CD14-positive monocyte (primary cell): Measurements from ENCODE around the gene KCNB1. TPM values are rescaled to one million over a fixed set of nuclear protein-coding genes. Genes with fewer than 3 reads are reported as not detected.

Source experiments
- DNase-seq, 3 donors: peaks; one replicate each; pipeline ENCODE4 v3.0.0-alpha.2; 2011 to 2022
- H2AFZ ChIP-seq: 2 replicates; pipeline ENCODE4 v1.6.0; 2012; ENCODE audit warnings: mild to moderate bottlenecking, low read depth, low read length, inconsistent platforms; ENCODE audit not compliant: insufficient read depth, poor library complexity, severe bottlenecking
- H3K27ac ChIP-seq, 2 donors: 1 replicate in 1 of 2; 2 replicates in 1 of 2; pipeline ENCODE4 v1.5.1; 2012 to 2013; ENCODE audit warnings: low read length in 2 of 2, control low read depth in 1 of 2, inconsistent platforms in 1 of 2, low read depth in 1 of 2, mild to moderate bottlenecking in 1 of 2
- H3K27me3 ChIP-seq, 2 donors: one replicate each; pipeline versions ENCODE4 v1.6.0 to v1.6.1; 2011 to 2013; ENCODE audit warnings: low read length in 2 of 2; ENCODE audit not compliant: control insufficient read depth in 2 of 2, insufficient read depth in 2 of 2
- H3K36me3 ChIP-seq, 2 donors: replicated peaks in 1 of 2; 1 replicate in 1 of 2; 2 replicates in 1 of 2; pipeline versions ENCODE4 v1.5.1 to v1.6.1; 2012 to 2013; ENCODE audit warnings: low read length in 2 of 2, control low read depth in 1 of 2, inconsistent platforms in 1 of 2, mild to moderate bottlenecking in 1 of 2; ENCODE audit not compliant: insufficient read depth in 2 of 2, control insufficient read depth in 1 of 2
- H3K4me1 ChIP-seq, 2 donors: 1 replicate in 1 of 2; 2 replicates in 1 of 2; pipeline versions ENCODE4 v1.5.1 to v1.6.1; 2012 to 2013; ENCODE audit warnings: low read length in 2 of 2, control low read depth in 1 of 2, inconsistent platforms in 1 of 2, mild to moderate bottlenecking in 1 of 2, moderate library complexity in 1 of 2; ENCODE audit not compliant: insufficient read depth in 2 of 2, control insufficient read depth in 1 of 2
- H3K4me2 ChIP-seq: replicated peaks from 2 replicates; pipeline ENCODE3; 2012; ENCODE audit warnings: low read length, moderate library complexity, mild to moderate bottlenecking; ENCODE audit not compliant: poor library complexity, severe bottlenecking; ENCODE audit errors: extremely low read depth
- H3K4me3 ChIP-seq, 3 experiments: fragments of 200-600 bp in 1 of 3; sonication (generic) in 1 of 3; replicated peaks in 1 of 3; 1 replicate in 2 of 3; 2 replicates in 1 of 3; pipeline ENCODE4 v1.5.1; 2011 to 2013; ENCODE audit warnings: low read length in 3 of 3, mild to moderate bottlenecking in 3 of 3, control low read depth in 2 of 3, low read depth in 2 of 3, inconsistent platforms in 1 of 3, moderate library complexity in 1 of 3
- H3K79me2 ChIP-seq: 2 replicates; pipeline ENCODE4 v1.6.0; 2012; ENCODE audit warnings: mild to moderate bottlenecking, control low read depth, inconsistent platforms, low read length, moderate library complexity; ENCODE audit not compliant: insufficient read depth
- H3K9ac ChIP-seq: 2 replicates; pipeline ENCODE4 v1.6.0; 2017; ENCODE audit warnings: low read length, mild to moderate bottlenecking; ENCODE audit not compliant: insufficient read depth, poor library complexity, severe bottlenecking
- H3K9me3 ChIP-seq, 2 donors: replicated peaks in 1 of 2; 1 replicate in 1 of 2; 2 replicates in 1 of 2; pipeline versions ENCODE4 v1.5.1 to v1.6.1; 2012 to 2013; ENCODE audit warnings: low read length in 2 of 2, control low read depth in 1 of 2; ENCODE audit not compliant: control insufficient read depth in 1 of 2, insufficient read depth in 1 of 2
- H4K20me1 ChIP-seq: 2 replicates; pipeline ENCODE4 v1.6.0; 2012; ENCODE audit warnings: mild to moderate bottlenecking, low read length, control low read depth, moderate library complexity; ENCODE audit not compliant: insufficient read depth
- H3K27ac Mint-ChIP-seq, 7 donors: one replicate each; pipeline ENCODE4 v1.8.0; 2020; ENCODE audit warnings: mild to moderate bottlenecking in 7 of 7, mixed read lengths in 7 of 7, moderate library complexity in 6 of 7, inconsistent platforms in 2 of 7
- H3K27me3 Mint-ChIP-seq, 3 donors: one replicate each; pipeline ENCODE4 v1.8.0; 2021 to 2022; ENCODE audit warnings: low read depth in 3 of 3, mild to moderate bottlenecking in 3 of 3, mixed read lengths in 3 of 3, moderate library complexity in 3 of 3, inconsistent platforms in 1 of 3
- H3K36me3 Mint-ChIP-seq, 2 donors: one replicate each; pipeline ENCODE4 v1.8.0; 2020; ENCODE audit warnings: mixed read lengths in 2 of 2, inconsistent platforms in 1 of 2, mild to moderate bottlenecking in 1 of 2
- H3K4me1 Mint-ChIP-seq: one replicate; pipeline ENCODE4 v1.8.0; 2020; ENCODE audit warnings: mild to moderate bottlenecking, mixed read lengths
- H3K4me3 Mint-ChIP-seq, 2 donors: one replicate each; pipeline ENCODE4 v1.8.0; 2020; ENCODE audit warnings: mild to moderate bottlenecking in 2 of 2, mixed read lengths in 2 of 2, moderate library complexity in 1 of 2
- H3K9me3 Mint-ChIP-seq, 7 donors: one replicate each; pipeline ENCODE4 v1.8.0; 2020 to 2022; ENCODE audit warnings: mixed read lengths in 7 of 7, mild to moderate bottlenecking in 6 of 7, moderate library complexity in 6 of 7, inconsistent platforms in 2 of 7
- WGBS: methylation state at CpG from one replicate; pipeline ENCODE4 v1.1.5; 2013; ENCODE audit warnings: missing lambda C conversion rate; ENCODE audit not compliant: insufficient coverage; 5-methylcytosine and 5-hydroxymethylcytosine counted together
- intact Hi-C, 2 donors: fragments of 100-400 bp; cut with micrococcal nuclease; formaldehyde crosslinking; loops; one replicate each; pipeline versions ENCODE4 v1.15.0 to v1.15.1; 2023
- polyA plus RNA-seq, 3 donors: library from polyadenylated mRNA; depleted of rRNA in 1 of 3; unstranded in 2 of 3; stranded (reverse) in 1 of 3; fragments of 300-500 nt in 2 of 3; fragments of >200 nt in 1 of 3; fragmentation: Illumina TruSeq in 2 of 3; gene quantifications; 1 replicate in 2 of 3; 2 replicates in 1 of 3; pipeline ENCODE4 v1.2.3, GENCODE V29; 2012 to 2021
- TF ChIP-seq, protein P1 (sequence below): fragments of 200-600 bp; IDR thresholded peaks from one replicate; pipeline ENCODE4 v1.8.0; 2022; ENCODE audit warnings: antibody characterized with exemption, mild to moderate bottlenecking

The KCNB1 gene
- polyA plus RNA-seq, 3 donors: not detected

DNA sequence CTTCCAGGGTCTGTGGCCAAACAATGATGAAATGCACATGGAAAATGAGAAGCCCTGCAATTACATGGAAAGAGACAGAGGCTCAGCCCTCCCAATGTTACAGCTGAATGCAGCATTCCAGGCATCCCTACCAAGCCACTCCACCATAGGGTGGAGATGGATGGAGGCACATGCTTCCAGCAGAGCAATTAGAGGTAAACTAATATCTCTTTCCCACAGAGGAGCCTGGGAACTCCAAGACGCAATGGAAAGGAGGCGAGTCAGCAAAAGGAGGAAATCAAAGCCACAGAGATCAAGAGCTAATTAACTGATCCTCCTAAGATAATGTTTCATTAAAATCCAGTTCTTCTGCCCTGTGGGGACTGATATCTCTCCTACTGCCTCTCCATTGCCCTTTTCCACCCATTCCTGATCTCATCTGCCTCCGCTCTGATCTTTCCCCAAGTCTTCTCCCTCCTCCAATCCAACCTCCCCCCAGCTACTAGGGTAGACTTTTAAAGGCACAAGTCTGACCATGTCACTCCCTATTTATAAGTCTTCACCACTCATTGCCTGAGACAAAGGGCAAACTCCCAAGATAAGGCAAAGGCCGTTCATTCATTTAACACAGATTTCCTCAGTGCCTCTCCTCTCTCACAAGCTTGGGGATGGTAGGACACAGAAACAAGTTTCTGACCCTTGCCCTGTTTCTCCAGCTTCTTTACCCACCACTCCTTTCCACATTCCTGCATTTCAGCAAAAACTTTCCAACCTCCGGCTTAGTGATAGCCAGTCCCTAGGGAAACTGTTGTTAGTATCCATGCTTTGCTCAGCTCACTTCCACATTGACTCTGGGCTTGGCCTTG is 14.3 kb upstream of the KCNB1 start:
- Mint-ChIP-seq H3K9me3 (peaks cover 0 to 5% (median 2%) of the 10 kb centered on the region in 7 donors), H3K27ac (no peak overlapping the region), H3K27me3 (peaks cover 18 to 20% (median 20%) of the 10 kb centered on the region in 3 donors), H3K36me3 (no peaks in the 10 kb centered on the region), H3K4me3 (no peak overlapping the region), H3K4me1 (no peaks in the 10 kb centered on the region)
- Histone ChIP-seq H3K79me2 (no peaks in the 10 kb centered on the region), H3K4me2 (no peak overlapping the region), H3K27ac (no peak overlapping the region), H3K36me3 (no peaks in the 10 kb centered on the region), H2AFZ (no peak overlapping the region), H3K27me3 (no peaks in the 10 kb centered on the region), H3K9me3 (no peaks in the 10 kb centered on the region), H3K4me3 (no peak overlapping the region), H4K20me1 (no peaks in the 10 kb centered on the region), H3K9ac (no peak overlapping the region), H3K4me1 (no peaks in the 10 kb centered on the region)
- 59% methylated on average over 5 of the region's 5 CpGs for WGBS
- DNase-seq: no peak
- intact Hi-C loops: no loop called here
- TF ChIP-seq, protein P1, sequence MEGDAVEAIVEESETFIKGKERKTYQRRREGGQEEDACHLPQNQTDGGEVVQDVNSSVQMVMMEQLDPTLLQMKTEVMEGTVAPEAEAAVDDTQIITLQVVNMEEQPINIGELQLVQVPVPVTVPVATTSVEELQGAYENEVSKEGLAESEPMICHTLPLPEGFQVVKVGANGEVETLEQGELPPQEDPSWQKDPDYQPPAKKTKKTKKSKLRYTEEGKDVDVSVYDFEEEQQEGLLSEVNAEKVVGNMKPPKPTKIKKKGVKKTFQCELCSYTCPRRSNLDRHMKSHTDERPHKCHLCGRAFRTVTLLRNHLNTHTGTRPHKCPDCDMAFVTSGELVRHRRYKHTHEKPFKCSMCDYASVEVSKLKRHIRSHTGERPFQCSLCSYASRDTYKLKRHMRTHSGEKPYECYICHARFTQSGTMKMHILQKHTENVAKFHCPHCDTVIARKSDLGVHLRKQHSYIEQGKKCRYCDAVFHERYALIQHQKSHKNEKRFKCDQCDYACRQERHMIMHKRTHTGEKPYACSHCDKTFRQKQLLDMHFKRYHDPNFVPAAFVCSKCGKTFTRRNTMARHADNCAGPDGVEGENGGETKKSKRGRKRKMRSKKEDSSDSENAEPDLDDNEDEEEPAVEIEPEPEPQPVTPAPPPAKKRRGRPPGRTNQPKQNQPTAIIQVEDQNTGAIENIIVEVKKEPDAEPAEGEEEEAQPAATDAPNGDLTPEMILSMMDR: no peak

DNA sequence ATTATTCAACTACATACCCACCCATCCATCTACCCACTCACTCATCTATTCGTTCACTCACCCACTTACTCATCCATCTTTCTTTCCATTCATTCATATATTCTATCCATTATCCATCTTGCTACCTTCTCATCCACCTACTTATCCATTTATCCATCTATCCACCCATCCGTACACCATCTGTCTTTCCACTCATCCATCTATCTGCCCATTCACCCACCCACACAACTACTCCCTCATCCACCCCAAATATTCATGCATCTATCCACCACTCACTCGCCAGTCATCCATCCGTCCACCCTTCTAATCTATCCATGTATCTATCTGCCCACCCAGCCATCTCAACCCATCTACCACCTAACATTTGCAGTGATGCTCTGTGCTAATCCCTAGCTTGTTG is 13.6 kb upstream of the KCNB1 start:
- Histone ChIP-seq H4K20me1 (no peaks in the 10 kb centered on the region), H3K27me3 (peaks cover 0 to 3% of the 10 kb centered on the region in 2 donors), H3K4me2 (no peak overlapping the region), H3K9me3 (no peaks in the 10 kb centered on the region), H3K79me2 (no peaks in the 10 kb centered on the region), H3K27ac (no peak overlapping the region), H3K9ac (no peak overlapping the region), H3K4me1 (no peaks in the 10 kb centered on the region), H3K36me3 (no peaks in the 10 kb centered on the region), H2AFZ (no peak overlapping the region), H3K4me3 (no peak overlapping the region)
- TF ChIP-seq, protein P1: no peak
- WGBS: 92% methylated on average over 3 of the region's 4 CpGs
- Mint-ChIP-seq H3K36me3 (no peaks in the 10 kb centered on the region), H3K4me1 (no peaks in the 10 kb centered on the region), H3K27ac (no peak overlapping the region), H3K4me3 (no peak overlapping the region), H3K9me3 (peaks cover 0 to 5% (median 0%) of the 10 kb centered on the region in 7 donors), H3K27me3 (peaks cover 18 to 22% (median 20%) of the 10 kb centered on the region in 3 donors)
- DNase-seq: no peak
- intact Hi-C loops: no loop called here
